GM21360 (cell line): ENCODE results near the gene MYADML2.
"Not testable (repeated sequence)": the region's sequence is repeated elsewhere in the genome, so short reads cannot be mapped to it uniquely, and the experiment has no call there.

Source experiments
- ATAC-seq: cut with Tn5 transposase; IDR thresholded peaks from one replicate; pipeline ENCODE4 v1.9.1; 2021; ENCODE audit warnings: mild to moderate bottlenecking, moderate library complexity; ENCODE audit not compliant: unreplicated experiment

MYADML2 gene

DNA sequence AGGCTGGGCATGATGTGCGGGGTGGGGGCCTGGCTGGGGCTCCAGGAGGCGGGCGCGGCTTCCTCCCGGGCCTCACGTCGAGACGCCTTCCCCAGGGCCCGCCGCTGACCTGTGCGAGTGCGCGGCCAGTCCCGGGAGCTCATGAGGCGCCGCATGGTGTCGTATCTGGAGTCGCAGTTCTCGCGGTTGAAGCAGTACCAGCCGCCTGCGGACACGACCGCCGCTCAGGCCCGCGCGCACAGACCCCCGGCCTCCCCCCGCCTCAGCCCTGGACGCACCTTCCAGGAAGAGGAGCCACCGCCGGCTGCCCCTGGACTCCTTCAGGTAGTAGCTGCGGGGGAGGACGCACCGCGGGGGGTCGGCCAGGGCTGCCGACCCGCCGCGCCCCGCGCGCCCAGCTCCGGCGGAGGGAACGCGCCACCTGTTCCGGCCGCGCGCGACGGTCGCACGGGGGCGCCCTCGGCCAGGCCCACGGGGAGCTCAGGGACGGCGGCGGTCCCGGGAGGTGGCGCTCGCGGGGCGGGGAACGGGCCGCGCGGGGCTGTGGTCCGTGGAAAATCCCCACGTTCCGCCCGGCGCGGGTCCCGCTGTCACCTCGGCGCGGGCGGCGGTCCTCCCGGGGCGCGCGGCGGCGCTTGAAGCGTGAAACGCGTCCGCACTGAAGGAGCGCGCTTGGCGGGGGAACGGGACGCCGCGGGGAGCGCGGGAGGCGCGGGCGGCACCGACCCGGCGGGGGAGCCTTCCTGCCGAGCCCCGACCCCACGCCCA is 12.5 kb upstream of the MYADML2 start:
- ATAC-seq = peak; percentile 67

DNA sequence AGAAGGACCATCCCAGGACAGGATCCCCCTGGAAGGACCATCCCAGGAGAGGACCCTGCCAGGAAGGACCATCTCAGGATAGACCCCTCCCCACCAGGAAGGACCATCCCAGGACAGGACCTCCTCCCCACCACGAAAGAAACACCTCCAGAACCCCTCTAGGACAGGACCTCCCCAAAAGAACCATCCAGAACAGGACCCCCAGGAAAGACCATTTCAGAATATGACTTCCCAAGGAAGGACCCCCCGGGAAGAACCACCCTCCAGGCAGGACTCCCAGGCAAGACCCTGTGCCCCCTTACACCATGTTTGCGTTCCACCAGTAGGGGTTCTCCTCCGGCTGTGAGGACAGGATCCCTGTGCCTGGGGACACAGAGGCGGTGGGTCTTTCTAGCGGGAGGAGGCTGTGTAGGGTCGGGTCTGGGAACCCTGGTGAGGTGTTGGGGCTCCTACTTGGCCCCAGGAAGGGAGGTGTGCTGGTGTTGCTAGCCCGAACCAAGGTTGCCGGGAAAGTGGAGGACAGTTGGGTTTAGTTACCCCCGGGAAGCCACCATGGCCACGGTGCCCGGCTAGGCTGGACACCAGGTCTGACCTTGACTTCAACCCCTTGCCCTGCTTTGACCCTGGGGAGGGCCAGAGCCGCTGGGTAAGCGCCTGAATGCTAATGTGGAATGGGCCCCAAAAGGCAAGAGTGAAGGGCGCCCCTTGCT is 11.8 kb upstream of the MYADML2 start:
- no peak for ATAC-seq

DNA sequence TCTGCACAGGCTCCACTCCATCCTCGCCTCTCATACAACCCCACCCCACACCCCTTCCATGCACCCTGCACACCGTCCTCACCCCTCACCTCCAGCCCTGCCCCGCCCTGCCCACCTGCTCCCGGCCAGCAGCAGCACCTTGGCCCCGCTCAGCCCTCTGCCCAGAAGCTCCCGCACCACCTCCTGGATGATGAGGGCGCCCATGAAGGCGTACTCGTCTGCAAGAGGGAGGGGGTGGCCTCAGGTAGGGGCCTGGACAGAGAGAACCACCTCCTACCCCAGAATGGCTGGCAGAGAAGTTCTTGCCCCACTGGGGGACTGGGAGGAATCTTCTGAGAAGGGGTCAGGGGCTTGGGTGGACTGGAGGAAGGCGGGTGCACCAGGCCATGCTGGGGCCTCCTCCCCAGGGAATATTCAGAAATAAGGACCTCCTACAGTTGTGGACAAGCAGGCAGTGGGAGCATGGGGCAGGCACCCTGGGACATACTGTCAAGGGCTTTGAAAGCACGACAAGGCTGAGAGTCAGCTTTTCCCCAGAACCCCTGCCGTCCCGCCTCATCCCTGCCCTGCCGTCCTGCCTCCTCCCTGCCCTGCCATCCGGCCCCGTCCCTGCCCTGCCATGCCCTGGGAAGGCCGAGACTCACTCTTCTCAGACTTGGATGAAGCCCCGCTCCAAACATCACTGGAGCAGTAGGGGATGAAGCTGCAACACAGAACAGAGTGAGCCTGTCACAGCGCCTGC is 10.8 kb upstream of the MYADML2 start:
- no peak for ATAC-seq

DNA sequence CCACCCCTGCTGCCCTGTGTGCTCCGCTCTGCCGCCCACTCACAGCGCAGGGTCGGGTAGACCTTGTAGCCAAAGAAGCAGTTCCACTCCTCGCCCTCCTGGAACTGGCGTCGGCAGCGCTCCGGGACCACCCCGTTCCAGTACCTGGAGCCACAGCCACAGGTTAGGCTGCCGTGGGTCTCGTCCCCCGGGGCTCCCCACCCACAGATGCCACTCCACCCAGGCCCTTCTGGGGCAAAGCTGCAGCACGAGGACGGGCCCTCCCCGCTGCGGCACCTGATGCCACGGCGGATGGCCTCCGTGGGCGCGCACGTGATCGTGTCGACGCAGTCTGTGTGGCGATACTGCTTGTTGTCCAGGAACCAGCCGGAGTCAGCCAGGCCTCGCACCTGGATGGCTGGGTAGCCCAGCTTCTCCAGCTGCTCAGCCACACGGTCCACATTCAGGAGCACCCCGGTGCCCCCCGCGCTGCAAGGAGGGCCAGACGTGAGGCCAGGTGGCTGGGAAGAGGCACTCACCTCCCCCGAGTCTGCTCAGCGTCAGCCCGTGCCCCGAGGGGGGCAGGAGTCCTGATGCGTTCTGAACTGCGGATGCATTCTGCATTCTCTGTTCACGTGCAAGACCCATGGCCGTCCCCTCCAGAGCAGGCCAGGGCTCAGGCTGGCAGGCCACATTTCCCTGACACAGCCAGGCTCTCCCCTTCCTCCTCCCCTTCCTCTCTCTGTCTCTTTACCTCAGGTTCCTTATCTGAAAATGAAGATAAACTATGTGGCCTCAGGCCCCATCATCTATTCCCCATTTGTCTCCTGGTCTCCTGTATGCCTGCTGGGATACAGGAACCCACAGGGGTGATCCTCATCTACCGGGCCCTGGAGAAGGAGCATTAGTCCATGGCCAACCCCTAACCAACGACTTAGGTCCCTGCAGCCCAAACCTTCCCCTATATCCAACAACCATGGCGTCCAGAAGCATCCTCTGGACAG is 9.9 kb upstream of the MYADML2 start:
- ATAC-seq = no peak

DNA sequence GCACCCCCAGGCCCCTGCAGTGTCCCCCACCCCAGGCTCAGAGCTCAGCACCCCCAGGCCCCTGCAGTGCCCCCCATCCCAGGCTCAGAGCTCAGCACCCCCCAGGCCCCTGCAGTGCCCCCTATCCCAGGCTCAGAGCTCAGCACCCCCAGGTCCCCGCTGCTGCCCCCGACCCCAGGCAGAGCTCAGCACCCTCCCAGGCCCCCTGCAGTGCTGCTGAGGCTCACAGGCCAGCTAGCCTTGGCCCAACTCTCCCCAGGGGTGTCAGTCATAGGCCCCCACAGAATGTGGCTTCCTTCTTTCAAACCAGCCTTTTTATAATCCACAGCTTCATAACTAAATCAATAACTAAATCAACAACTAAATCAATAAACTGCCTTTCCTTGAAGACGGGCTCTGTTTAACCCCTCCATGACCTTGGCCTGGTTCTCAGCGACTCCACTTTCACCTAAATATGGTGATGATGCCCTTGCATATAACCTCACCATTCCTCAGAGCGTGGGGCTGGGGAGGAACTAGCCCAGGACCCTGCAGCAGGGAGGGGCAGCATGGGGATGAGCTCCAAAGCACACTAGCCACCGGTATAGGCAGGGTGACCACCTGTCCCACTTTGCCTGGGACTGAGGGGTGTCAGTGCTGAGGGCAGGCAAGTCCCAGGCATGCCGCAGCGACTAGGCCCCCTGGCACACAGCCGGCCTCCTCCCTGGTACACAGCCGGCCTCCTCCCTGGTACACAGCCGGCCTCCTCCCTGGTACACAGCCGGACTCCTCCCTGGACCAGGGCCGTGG is 8.9 kb upstream of the MYADML2 start:
- ATAC-seq = no peak

DNA sequence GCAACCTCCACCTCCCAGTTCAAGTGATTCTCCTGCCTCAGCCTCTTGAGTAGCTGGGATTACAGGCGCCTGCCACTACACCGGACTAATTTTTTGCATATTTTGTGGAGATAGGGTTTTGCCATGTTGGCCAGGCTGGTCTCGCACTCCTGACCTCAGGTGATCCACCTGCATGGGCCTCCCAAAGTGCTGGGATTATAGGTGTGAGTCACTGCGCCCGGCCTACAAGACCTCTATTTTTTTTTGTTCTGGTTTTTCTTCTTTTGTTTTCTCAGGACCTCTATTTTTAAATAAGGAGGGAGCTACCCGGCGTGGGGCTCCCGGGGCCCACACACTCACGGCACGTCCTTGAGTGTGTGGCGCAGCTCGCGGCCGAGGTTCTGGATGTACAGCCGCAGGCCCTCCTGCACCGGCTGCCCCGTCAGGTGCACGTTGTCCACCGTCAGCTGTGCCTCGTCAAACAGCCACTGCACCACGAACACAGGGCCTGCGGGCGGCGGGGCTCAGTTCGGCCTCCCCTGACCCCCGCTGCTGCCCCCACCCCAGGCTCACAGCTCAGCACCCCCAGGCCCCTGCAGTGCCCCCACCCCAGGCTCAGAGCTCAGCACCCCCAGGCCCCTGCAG is 8.1 kb upstream of the MYADML2 start:
- no peak for ATAC-seq

DNA sequence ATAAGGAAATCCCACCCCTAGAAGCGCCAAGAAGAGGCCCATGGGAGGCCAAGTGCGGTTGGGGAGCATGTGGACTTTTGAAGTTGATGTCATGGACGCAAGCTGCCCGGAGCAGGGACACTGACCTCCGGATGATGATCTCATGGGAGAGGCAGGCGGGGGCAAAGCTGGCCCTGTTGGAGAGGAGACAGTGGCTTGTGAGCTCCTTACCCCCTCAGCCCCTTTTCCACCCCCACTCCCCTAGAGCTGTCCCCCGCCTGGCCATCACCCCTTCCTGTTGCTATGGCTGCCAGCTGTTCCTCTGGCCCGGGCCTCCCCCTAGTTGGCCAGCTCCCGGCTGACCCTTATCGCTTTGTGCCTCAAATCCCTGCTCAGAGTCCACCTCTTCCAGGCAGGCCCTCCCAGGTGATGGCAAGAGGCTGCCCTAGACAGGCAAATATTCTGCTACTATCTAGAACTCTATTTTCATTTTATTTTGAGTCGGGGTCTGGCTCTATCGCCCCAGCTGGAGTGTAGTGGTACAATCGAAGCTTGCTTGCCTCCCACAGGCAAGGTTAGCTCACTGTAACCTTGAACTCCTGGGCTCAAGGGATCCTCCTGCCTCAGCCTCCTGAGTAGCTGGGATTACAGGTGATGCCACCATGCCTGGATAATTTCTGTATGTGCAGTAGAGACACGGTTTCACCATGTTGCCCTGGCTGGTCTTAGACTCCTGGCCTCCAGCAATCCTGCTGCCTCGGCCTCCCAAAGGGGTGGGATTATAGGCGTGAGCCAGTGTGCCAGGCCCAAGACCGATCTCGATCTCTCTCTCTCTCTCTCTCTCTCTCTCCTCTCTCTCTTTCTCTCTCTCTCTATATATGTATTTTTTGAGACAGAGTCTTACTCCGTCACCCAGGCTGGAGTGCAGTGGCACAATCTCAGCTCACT is 7.4 kb upstream of the MYADML2 start:
- ATAC-seq = no peak

DNA sequence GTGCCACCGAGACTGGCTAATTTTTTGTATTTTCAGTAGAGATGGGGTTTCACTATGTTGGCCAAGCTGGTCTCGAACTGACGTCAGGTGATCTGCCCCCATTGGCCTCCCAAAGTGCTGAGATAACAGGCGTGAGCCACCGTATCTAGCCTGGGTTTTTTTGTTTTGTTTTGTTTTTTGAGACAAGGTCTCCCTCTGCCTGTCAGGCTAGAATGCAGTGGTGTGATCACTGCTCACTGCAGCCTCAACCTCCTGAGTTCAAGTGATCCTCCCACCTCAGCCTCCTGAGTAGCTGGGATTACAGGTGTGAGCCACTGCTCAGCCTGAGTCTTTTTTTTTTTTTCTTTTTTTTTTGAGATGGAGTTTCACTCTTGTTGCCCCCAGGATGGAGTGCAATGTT is 6.4 kb upstream of the MYADML2 start:
- not testable (repeated sequence) for ATAC-seq

DNA sequence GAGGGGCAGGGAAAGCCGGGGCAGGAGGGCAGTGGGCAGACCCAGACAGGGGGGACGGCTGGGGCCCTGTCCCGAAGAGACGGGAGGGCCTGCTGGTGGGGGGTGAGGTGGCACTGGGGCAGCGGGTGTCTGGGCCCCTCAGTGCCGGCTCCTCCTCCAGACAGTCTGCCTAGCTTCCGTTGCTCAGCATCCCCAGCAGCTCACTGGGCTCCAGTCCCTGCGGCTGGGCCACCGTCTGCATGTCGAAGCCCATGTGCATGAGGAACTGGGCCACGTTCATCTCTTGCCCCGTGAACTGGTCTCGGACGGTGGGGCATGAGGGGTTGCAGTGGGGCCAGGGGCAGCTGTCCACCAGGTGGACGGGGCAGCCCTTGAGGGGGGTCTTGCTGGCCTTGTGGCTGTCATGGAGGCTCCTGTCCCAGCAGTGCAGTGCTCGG is 5.8 kb upstream of the MYADML2 start:
- ATAC-seq = no peak

DNA sequence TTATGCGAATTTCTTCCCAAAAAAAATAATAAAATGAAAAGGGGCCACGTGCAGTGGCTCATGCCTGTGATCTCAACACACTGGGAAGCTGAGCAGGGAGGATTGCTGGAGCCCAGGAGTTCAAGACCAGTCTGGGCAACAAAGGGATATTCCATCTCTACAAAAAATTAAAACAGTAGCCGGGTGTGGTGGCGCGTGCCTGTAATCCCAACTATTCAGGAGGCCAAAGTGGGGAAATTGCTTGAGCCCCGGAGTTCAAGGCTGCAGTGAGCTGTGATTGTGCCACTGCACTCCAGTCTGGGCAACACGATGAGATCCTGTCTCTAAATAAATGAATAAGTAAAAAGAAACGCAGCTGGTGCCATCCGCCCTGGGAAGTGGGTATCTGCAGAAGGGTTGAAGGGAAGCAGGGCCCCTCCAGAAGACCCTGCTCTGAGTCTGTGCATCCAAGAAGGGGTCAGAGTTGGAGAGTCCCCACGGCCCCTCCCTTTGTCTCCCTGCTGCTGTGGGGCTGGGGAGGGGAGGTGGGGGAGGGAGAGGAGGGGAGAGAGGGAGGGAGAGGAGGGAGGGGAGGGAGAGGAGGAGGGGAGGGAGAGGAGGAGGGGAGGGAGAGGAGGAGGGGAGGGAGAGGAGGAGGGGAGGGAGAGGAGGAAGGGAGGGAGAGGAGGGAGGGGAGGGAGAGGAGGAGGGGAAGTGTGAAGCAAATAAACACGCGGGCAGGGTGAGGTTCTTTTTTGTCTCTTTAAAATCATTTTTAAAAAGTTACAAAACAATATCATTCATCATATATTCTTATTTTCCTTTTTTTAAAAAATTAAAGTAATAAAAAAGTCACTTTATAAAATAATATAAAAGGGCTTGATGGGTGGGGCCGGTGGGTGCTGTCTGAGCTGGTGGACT is 5.0 kb upstream of the MYADML2 start:
- no peak for ATAC-seq

DNA sequence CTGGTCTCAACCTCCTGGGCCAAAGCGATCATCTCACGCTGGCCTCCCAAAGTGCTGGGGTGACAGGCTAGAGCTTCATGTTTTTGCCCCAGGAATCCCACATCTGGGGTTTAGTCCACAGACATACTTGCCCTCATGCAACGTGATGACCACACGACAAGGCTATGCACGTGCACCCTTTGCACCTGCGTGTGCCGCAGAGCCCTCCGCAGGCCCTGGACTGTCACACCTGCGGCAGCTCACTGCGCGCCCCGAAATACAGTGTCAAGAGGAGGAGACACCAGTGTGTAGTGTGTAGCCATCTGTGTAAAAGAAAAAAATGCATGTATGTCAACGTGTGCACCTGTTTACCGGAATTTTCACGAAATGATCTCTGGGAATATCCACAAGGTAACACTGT is 3.5 kb upstream of the MYADML2 start:
- ATAC-seq = no peak

DNA sequence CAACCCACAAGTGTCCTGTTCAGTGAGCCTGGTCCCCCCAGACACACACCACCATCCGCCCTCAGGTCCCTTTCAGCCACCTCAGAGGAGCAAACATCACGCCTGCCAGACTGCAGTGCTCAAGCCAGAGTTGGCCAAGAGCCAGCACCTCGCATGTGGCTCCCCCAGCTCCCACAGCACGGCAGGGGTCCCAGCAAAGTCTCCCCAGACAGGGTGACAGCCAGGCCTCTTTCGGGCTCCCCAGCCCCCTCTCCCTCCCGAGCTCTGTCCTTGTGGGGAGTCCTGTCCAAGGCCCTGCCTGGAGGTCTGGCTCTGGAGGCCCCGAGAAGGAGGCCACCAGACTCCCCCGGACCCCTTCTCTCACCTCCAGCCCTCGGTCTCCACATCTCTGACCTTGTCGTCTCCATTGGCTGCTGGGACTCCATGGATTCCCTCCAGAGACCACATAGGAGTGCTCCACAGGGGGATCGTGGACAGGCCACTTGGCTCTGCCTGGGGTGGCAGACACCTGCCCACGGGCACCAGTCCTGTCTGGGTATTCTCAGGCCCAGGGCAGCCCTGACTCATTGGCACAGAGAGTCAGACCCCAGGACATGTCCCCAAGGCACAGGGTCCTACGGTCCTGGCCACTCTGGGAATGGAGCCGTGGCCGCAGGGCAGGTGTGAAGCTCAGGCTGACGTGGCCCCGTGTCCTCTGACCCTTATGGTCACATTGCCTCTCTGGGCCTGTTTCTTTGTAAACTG is 1.8 kb upstream of the MYADML2 start:
- no peak for ATAC-seq

DNA sequence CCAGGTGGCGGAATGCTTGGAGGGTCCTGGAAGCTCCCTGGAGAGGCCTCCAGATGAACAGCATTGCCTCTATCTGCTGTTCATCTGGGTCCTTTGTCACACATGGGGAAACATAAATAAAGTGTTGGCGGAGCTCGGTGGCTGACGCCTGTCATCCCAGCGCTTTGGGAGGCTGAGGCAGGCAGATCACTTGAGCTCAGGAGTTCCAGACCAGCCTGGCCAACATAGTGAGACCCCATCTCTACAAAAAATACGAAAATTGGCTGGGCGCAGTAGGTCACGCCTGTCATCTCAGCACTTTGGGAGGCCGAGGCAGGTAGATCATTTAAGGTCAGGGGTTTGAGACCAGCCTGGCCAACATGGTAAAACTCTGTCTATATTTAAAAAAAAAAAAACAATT is 2.2 kb downstream of the MYADML2 start:
- no peak for ATAC-seq

DNA sequence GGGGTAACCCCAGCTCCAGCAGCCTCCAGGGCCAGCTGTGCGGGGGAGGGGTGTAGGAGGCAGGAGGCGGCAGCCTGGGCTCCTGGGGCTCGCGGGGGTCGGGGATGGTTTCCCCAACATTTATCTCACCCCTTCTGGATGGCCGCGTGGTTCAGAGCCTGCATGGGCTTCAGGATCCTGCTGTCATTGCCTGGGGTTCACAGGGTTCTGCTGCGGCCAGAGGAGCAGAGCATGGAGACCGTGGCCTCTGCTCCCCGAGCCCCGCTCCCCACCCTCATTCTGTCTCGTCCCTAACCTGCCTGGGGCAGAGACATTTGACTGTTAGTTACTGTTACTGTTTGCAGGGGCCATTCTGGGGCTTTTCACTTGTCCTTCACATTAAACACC is 4.9 kb downstream of the MYADML2 start:
- ATAC-seq = no peak

DNA sequence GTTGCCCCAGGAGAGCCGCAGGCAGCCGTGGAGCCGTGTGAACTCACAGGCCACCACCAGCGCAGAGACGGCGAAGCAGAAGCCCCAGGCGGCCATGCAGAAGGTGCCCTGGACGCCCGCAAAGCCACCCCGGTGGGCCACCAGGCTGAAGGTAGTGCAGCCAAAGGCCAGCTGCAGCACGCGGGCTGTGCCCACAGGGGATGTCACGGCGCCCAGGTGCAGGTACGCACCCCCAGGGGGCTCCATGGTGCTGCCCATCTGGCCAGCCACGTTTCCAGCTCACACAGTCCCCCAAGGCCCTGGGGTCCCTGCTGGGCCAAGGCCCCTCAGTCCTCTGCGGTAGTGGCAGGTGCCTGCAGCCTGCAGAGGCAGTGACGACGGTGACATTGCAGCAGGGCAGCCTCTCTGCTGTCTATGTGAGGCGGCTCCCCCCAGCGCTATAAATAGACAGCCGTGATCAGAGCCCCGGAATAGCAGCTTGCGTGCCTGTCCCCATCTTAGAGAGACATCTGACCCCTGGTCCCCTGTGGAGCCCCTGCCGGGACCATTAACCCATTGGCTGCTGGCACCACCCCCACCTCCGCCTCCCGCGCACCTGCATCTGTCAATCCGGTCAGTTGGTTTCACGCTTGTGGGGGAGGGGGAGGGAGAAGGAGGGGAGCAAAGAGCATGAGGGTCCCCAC is 5.4 kb downstream of the MYADML2 start:
- no peak for ATAC-seq
